ENCODE data around the gene BCO2. TPM values are rescaled to one million over a fixed set of nuclear protein-coding genes. Genes with fewer than 3 reads are reported as not detected.

BCO2 gene
- total RNA-seq, 1 donor from 2014 or later: 3.6 TPM

GRCh38 chr11:112172362-112172994 lies 2.8 kb upstream of the BCO2 start:
- peaks cover 13% of the 10 kb centered on the region for H3K4me1 Mint-ChIP-seq (ENCODE audit: low read depth)
- DNase-seq (ENCODE audit: low spot score, unreplicated experiment): no peak
- no peaks in the 10 kb centered on the region for H3K9me3 Mint-ChIP-seq (ENCODE audit: low read depth)
- H3K27me3 Mint-ChIP-seq: no peaks in the 10 kb centered on the region
- no peaks in the 10 kb centered on the region for H3K36me3 Mint-ChIP-seq (ENCODE audit: insufficient read depth)
- H3K4me3 Mint-ChIP-seq (ENCODE audit: low read depth): no peak overlapping the region
- no peak for TF ChIP-seq CTCF (IDR thresholded peaks at IDR 0.05; ENCODE audit: unreplicated experiment)
- H3K27ac Mint-ChIP-seq: no peak overlapping the region

- Mint-ChIP-seq H3K27ac (no peak overlapping the region), H3K27me3 (no peaks in the 10 kb centered on the region), H3K4me3 (ENCODE audit: low read depth) (no peak overlapping the region), H3K36me3 (ENCODE audit: insufficient read depth) (no peaks in the 10 kb centered on the region), H3K9me3 (ENCODE audit: low read depth) (no peaks in the 10 kb centered on the region), H3K4me1 (ENCODE audit: low read depth) (peaks cover 13% of the 10 kb centered on the region)
- no peak for DNase-seq (ENCODE audit: low spot score, unreplicated experiment)
- TF ChIP-seq CTCF (IDR thresholded peaks at IDR 0.05; ENCODE audit: unreplicated experiment): no peak
Observed at GRCh38 chr11:112173152-112173551, 2.2 kb upstream of the BCO2 start.

DNA sequence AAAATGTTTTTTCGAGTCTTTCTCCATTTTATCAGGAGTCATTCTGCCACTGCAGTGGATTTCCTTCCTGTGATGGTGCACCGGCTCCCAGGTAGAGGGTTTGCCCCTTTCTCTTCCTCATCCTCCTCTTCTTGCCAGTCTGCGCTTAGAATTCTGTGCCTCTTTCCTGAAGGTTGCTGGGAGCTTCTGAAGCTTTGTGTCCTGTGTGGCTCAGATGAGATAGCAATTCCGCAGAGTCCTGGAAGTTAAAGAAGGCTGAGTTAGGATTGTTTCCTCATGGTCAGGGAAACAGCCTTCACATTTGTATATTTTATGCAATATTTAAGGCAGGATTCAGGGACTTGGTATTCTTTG lies 264 bp downstream of the BCO2 start:
- Mint-ChIP-seq H3K27me3 (peaks cover 3% of the 10 kb centered on the region), H3K4me1 (ENCODE audit: low read depth) (peaks cover 13% of the 10 kb centered on the region), H3K9me3 (ENCODE audit: low read depth) (no peaks in the 10 kb centered on the region), H3K36me3 (ENCODE audit: insufficient read depth) (no peaks in the 10 kb centered on the region), H3K27ac (peak overlapping the region; percentile 71), H3K4me3 (ENCODE audit: low read depth) (peak overlapping the region; percentile 43)
- DNase-seq (ENCODE audit: low spot score, unreplicated experiment): no peak
- no peak for TF ChIP-seq CTCF (IDR thresholded peaks at IDR 0.05; ENCODE audit: unreplicated experiment)

- Mint-ChIP-seq H3K27me3 (peaks cover 3% of the 10 kb centered on the region), H3K4me3 (ENCODE audit: low read depth) (no peak overlapping the region), H3K4me1 (ENCODE audit: low read depth) (peaks cover 13% of the 10 kb centered on the region), H3K27ac (no peak overlapping the region), H3K36me3 (ENCODE audit: insufficient read depth) (peaks cover 3% of the 10 kb centered on the region), H3K9me3 (ENCODE audit: low read depth) (no peaks in the 10 kb centered on the region)
- TF ChIP-seq CTCF (IDR thresholded peaks at IDR 0.05; ENCODE audit: unreplicated experiment): no peak
- no peak for DNase-seq (ENCODE audit: low spot score, unreplicated experiment)
Observed at GRCh38 chr11:112176077-112176476, 765 bp downstream of the BCO2 start.

- Mint-ChIP-seq H3K27ac (no peak overlapping the region), H3K4me1 (ENCODE audit: low read depth) (peaks cover 13% of the 10 kb centered on the region), H3K4me3 (ENCODE audit: low read depth) (no peak overlapping the region), H3K9me3 (ENCODE audit: low read depth) (no peaks in the 10 kb centered on the region), H3K36me3 (ENCODE audit: insufficient read depth) (peaks cover 4% of the 10 kb centered on the region), H3K27me3 (peaks cover 3% of the 10 kb centered on the region)
- TF ChIP-seq CTCF (IDR thresholded peaks at IDR 0.05; ENCODE audit: unreplicated experiment): no peak
- DNase-seq (ENCODE audit: low spot score, unreplicated experiment): no peak
Observed at GRCh38 chr11:112177589-112177988, 2.3 kb downstream of the BCO2 start.
